ENCODE data around the gene SLC6A2. TPM values are rescaled to one million over a fixed set of nuclear protein-coding genes. Genes with fewer than 3 reads are reported as not detected.

SLC6A2 gene
- total RNA-seq, 1 experiment from 2014 or later, result not detected

GRCh38 chr16:55641430-55642056 lies 14.2 kb upstream of the SLC6A2 start:
- ChIA-PET CTCF (no interaction called here), POLR2A (ENCODE audit: unreplicated experiment) (no interaction called here)
- Histone ChIP-seq H3K4me2 (ENCODE audit: low read length) (no peak overlapping the region), H3K79me2 (ENCODE audit: low read length) (no peaks in the 10 kb centered on the region), H3F3A (ENCODE audit: low read length, unreplicated experiment) (no peaks in the 10 kb centered on the region), H3K27ac (ENCODE audit: low read length) (no peak overlapping the region), H3K9ac (ENCODE audit: low read length) (no peak overlapping the region), H2AFZ (ENCODE audit: low read length) (no peak overlapping the region), H3K36me3 (ENCODE audit: low read depth, low read length) (no peaks in the 10 kb centered on the region), H4K20me1 (ENCODE audit: low read length) (no peaks in the 10 kb centered on the region), H3K9me2 (replicated peaks; ENCODE audit: low read length) (no peaks in the 10 kb centered on the region), H3K4me3 (ENCODE audit: low read length) (no peak overlapping the region), H3K4me1 (ENCODE audit: insufficient read depth, low read length) (no peaks in the 10 kb centered on the region), H3K27me3 (ENCODE audit: low read length) (peaks cover 19% of the 10 kb centered on the region), H3K9me3 (ENCODE audit: low read length) (no peaks in the 10 kb centered on the region)
- DNase-seq (no peak), ATAC-seq (no peak)
- TF ChIP-seq, protein P1, sequence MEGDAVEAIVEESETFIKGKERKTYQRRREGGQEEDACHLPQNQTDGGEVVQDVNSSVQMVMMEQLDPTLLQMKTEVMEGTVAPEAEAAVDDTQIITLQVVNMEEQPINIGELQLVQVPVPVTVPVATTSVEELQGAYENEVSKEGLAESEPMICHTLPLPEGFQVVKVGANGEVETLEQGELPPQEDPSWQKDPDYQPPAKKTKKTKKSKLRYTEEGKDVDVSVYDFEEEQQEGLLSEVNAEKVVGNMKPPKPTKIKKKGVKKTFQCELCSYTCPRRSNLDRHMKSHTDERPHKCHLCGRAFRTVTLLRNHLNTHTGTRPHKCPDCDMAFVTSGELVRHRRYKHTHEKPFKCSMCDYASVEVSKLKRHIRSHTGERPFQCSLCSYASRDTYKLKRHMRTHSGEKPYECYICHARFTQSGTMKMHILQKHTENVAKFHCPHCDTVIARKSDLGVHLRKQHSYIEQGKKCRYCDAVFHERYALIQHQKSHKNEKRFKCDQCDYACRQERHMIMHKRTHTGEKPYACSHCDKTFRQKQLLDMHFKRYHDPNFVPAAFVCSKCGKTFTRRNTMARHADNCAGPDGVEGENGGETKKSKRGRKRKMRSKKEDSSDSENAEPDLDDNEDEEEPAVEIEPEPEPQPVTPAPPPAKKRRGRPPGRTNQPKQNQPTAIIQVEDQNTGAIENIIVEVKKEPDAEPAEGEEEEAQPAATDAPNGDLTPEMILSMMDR (conservative IDR thresholded peaks at IDR 0.05; ENCODE audit: low read depth, low read length), result no peak
- TF ChIP-seq EZH2phosphoT487 (IDR thresholded peaks at IDR 0.05; ENCODE audit: borderline replicate concordance, low read length) (no peak), EZH2 (IDR thresholded peaks at IDR 0.05; ENCODE audit: low read length, unreplicated experiment) (no peak)
- intact Hi-C loops (cut with micrococcal nuclease), result no loop called here
- BruUV-seq (replicated peaks), result no TSS peak

- no peaks in the 10 kb centered on the region for H3K36me3 ChIP-seq (ENCODE audit: low read depth, low read length)
- no peak overlapping the region for H3K27ac ChIP-seq (ENCODE audit: low read length)
- peaks cover 19% of the 10 kb centered on the region for H3K27me3 ChIP-seq (ENCODE audit: low read length)
- no peak overlapping the region for H3K4me2 ChIP-seq (ENCODE audit: low read length)
- H3K9ac ChIP-seq (ENCODE audit: low read length), result no peak overlapping the region
- H4K20me1 ChIP-seq (ENCODE audit: low read length), result no peaks in the 10 kb centered on the region
- no peak for TF ChIP-seq EZH2phosphoT487 (IDR thresholded peaks at IDR 0.05; ENCODE audit: borderline replicate concordance, low read length)
- no peak for TF ChIP-seq EZH2 (IDR thresholded peaks at IDR 0.05; ENCODE audit: low read length, unreplicated experiment)
- TF ChIP-seq, protein P1 (conservative IDR thresholded peaks at IDR 0.05; ENCODE audit: low read depth, low read length), result no peak
- no peaks in the 10 kb centered on the region for H3K4me1 ChIP-seq (ENCODE audit: insufficient read depth, low read length)
- ChIA-PET POLR2A (ENCODE audit: unreplicated experiment) (no interaction called here), CTCF (no interaction called here)
- DNase-seq (no peak), ATAC-seq (no peak)
- H3K4me3 ChIP-seq (ENCODE audit: low read length), result no peak overlapping the region
- intact Hi-C loops (cut with micrococcal nuclease), result no loop called here
- H3F3A ChIP-seq (ENCODE audit: low read length, unreplicated experiment), result no peaks in the 10 kb centered on the region
- H3K79me2 ChIP-seq (ENCODE audit: low read length), result no peaks in the 10 kb centered on the region
- no TSS peak for BruUV-seq (replicated peaks)
- no peak overlapping the region for H2AFZ ChIP-seq (ENCODE audit: low read length)
- H3K9me2 ChIP-seq (replicated peaks; ENCODE audit: low read length), result no peaks in the 10 kb centered on the region
- H3K9me3 ChIP-seq (ENCODE audit: low read length), result no peaks in the 10 kb centered on the region
These were observed 13.2 kb upstream of the SLC6A2 start for GRCh38 chr16:55642611-55643010.

- no peak for DNase-seq
- BruUV-seq (replicated peaks), result no TSS peak
These were observed 12.4 kb upstream of the SLC6A2 start for GRCh38 chr16:55643161-55643970.

More at GRCh38 chr16:55643161-55643970, 12.4 kb upstream of the SLC6A2 start:
- Histone ChIP-seq H3K36me3 (ENCODE audit: low read depth, low read length) (no peaks in the 10 kb centered on the region), H2AFZ (ENCODE audit: low read length) (no peak overlapping the region), H3K27ac (ENCODE audit: low read length) (no peak overlapping the region), H3K4me1 (ENCODE audit: insufficient read depth, low read length) (no peaks in the 10 kb centered on the region), H3K4me2 (ENCODE audit: low read length) (no peak overlapping the region), H3K4me3 (ENCODE audit: low read length) (no peak overlapping the region), H3K27me3 (ENCODE audit: low read length) (peaks cover 15% of the 10 kb centered on the region), H3K79me2 (ENCODE audit: low read length) (no peaks in the 10 kb centered on the region), H3F3A (ENCODE audit: low read length, unreplicated experiment) (no peaks in the 10 kb centered on the region), H4K20me1 (ENCODE audit: low read length) (no peaks in the 10 kb centered on the region), H3K9me3 (ENCODE audit: low read length) (no peaks in the 10 kb centered on the region), H3K9me2 (replicated peaks; ENCODE audit: low read length) (no peaks in the 10 kb centered on the region), H3K9ac (ENCODE audit: low read length) (no peak overlapping the region)
- ChIA-PET CTCF (no interaction called here), POLR2A (ENCODE audit: unreplicated experiment) (no interaction called here)
- TF ChIP-seq, protein P1 (conservative IDR thresholded peaks at IDR 0.05; ENCODE audit: low read depth, low read length), result peak; percentile 23; the same call in 1 of the 2 replicates
- TF ChIP-seq EZH2 (IDR thresholded peaks at IDR 0.05; ENCODE audit: low read length, unreplicated experiment), result no peak
- intact Hi-C loops (cut with micrococcal nuclease), result no loop called here
- no peak for ATAC-seq

All from PC-3 (cell line).